ENCODE results near the gene DDX41.

DNA sequence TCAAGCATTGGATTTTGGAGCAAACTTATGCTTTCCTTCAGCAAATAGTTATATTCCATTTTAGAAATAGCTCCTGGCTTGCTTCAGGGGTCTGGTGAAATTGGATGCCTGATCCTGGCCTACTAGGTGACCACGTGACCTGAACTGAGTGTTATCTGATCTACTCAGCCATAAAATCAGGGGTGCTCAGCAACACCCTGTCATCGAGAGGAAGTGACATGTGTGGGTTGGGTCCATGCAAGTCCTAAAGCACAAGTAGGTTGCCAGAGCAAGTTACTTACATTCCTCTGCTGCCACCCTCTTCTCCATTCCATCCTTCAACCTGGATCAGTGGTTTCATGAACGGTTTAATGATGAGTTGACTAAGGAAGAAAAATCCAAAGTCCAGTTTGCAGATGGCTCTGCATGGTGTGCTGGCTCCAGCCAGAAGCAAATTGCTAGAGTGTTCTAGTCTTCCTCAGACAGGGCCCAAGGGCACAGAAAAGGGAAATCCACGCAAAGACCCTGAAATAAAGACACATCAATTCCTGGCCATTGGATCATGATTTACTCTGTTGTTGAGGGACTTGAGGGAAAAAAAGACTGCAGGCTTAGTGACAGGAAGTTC is 40.4 kb upstream of the DDX41 start:
- TF ChIP-seq, protein P1, sequence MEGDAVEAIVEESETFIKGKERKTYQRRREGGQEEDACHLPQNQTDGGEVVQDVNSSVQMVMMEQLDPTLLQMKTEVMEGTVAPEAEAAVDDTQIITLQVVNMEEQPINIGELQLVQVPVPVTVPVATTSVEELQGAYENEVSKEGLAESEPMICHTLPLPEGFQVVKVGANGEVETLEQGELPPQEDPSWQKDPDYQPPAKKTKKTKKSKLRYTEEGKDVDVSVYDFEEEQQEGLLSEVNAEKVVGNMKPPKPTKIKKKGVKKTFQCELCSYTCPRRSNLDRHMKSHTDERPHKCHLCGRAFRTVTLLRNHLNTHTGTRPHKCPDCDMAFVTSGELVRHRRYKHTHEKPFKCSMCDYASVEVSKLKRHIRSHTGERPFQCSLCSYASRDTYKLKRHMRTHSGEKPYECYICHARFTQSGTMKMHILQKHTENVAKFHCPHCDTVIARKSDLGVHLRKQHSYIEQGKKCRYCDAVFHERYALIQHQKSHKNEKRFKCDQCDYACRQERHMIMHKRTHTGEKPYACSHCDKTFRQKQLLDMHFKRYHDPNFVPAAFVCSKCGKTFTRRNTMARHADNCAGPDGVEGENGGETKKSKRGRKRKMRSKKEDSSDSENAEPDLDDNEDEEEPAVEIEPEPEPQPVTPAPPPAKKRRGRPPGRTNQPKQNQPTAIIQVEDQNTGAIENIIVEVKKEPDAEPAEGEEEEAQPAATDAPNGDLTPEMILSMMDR (IDR thresholded peaks at IDR 0.05) = no peak
- TF ChIP-seq EZH2 (IDR thresholded peaks at IDR 0.05; ENCODE audit: borderline replicate concordance, insufficient read depth, low read depth, low read length, poor library complexity, severe bottlenecking) = no peak

All from B cell (primary cell).